ENCODE measurements around the gene MBTPS1.
A peak's percentile ranks its signal among the peaks of the same experiment; 100 is the strongest.

MBTPS1 gene

DNA sequence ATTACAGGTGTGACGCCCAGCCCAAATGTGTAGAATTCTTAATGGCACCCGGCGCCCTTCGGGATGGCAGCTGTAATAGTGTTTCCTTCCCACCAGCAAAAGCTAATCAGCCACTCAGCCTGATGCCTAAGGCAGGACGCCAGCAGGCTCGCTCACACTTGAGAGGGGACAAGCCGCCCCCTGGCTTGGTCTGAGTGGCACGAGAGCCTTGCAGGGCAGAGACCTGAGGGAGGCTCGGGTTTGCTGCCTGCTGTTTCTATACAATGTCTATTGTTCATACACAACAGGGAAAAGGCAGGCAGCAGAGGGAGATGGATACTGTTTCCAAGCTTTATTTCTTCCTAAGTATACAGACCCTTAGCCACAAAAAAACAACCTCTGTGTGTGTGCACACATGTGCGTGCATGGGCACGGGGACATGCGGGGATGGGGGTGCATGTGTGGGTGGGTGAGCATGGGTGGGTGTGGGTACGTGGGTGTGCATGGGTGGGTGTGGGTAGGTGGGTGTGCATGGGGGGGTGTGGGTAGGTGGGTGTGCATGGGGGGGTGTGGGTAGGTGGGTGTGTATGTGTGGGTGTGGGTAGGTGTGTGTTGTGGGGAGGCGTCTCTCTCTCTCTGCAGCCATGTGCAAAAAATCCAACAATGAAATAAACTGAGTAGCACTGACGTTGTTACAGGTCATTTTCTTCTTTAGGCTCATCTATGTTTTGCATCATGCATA, 84.1 kb downstream of the MBTPS1 start:
- DNase-seq, result no peak

DNA sequence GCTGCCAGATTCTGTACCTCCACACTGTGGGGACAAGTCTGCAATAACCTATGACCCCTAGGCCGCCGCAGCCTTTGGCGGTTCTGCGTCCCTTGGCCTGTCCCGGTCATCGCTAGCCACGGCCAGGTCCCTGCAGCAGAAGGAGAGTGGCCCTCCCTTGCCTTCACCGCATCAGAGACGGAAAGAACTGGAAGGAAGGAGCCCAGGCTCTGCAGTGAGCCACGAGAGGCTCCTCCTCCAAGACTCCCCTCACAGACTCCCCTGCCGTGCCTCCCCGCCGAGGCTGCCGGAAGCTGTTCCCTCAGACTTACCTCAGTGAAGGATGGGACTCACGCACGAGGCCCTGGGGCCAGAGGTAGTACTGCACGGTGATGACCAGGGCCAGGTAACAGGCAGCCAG, 85.2 kb downstream of the MBTPS1 start:
- no peak for DNase-seq

DNA sequence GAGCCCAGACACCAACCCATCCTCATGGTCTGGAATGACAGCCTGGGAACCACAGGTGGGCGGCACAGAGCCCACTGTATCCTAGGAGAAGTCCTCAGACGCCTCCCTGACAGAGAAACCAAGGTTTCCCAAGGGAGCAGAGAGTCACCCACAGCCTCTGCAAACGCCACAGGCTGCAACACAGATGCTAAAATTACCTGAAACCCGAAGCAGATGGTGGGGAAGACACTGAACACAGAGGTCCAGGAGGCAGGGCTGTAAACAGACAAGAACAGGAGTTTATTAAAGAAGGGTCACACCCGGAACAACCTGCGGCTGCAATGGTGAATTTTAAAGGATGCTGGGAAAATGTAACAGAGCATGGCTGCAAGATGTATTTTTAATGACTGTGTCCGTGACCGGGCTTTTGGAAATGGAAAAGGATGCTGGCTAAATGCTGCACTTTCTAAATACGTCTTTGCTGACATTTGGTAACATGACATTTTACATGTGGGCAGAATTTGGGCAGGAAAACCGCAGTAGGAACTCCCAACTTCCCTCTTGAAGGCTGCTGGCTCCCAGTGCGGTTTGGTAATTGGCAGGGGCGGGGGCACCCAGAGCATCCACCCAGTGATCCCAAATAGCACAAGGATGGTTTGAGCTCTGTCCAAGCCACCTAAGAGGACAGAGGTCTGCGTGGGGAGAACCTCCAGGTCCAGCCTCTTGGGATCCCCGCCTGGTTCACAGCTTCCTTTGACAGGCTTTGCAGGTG, 87.3 kb downstream of the MBTPS1 start:
- DNase-seq, result peak; percentile 96

DNA sequence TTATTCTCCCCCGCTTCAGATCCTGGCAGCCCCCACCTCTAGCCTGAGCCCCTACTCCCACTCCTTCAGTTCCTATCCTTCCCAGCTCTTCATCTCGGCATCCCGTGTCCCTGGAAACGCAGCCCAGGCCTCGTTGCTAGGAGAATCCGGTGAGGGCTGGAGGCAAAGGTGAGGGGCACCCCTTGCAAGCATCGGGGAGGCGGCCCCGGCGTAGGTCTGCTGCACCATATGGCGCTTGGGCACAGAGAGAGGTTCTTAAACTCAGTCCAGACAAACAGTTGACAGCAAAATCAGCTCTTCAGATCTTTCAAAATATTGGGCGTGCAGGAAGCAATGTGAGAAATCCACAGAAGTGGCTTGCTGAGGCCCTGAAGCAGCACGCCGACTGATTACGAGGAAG, 89.1 kb downstream of the MBTPS1 start:
- DNase-seq, result peak; percentile 73

DNA sequence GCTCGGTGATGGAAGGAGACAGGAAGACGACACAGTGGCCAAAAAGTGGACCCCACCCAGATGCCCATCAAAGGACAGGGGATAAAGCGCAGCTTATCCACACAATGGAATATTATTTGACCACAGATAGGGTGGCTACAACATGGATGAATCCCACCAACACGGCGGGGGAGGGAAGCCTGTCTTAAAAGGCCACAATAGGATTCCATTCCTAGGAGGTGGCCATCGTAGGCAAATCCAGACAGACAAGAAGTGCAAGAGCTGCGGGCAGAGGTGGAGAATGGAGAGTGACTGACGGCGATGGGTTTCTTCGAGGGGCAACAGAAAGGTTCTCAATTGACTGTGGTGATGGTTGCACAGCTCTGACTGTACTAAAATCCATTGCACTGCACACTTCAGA, 90.1 kb downstream of the MBTPS1 start:
- DNase-seq, result no peak

DNA sequence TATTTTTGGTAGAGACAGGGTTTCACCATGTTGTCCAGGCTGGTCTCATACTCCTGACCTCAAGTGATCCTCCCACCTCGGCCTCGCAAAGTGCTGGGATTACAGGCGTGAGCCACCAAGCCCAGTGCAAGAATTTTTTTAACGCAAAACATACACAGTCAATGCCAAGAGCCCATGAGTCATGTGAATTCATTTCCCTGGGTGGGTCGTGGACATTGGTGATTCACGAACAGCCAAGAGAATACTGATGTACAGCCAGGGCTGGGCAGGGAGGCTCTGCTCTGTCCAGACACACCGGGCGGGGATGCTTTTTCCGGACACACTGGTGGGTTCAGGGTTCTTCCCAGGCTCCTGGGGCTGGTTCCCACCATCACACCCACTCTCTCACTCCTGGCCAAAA, 91.9 kb downstream of the MBTPS1 start:
- no peak for DNase-seq

DNA sequence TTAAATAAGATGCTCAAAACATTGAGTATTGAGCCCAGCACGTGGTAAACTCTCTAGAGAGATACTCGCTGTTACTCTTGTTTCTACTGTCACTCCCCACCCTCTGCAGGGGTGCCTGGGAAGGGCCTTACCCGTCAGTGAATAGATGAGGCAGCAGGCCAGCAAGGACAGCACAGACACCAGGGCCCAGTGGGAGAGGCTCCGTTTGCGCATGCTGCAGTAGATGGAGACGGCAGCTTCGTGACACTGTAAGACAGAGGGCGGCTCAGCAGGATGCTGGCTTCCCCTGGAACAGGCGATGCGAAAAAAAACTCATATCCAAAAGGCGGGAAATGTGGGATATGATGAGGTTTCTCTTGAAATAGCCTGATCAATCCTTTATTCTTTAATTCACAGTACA, 94.1 kb downstream of the MBTPS1 start:
- peak; percentile 56 for DNase-seq

DNA sequence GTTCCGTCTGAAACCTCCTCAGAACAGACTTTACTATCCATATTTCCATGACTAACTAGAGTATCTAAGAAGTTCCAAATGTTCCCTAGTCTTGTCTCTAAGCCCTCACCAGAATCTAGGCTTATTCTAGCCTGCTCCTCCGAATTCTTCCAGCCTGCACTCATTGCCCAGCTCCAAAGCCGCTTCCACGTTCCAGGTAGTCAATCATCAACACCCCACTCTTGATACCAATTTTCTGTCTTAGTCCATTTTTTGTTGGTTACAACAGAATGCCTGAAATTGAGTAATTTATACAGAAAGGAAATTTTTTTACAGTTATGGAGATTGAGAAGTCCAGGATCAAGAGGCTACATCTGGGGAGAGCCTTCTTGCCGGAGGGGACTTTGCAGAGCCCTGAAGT, 95.3 kb downstream of the MBTPS1 start:
- DNase-seq, result no peak

DNA sequence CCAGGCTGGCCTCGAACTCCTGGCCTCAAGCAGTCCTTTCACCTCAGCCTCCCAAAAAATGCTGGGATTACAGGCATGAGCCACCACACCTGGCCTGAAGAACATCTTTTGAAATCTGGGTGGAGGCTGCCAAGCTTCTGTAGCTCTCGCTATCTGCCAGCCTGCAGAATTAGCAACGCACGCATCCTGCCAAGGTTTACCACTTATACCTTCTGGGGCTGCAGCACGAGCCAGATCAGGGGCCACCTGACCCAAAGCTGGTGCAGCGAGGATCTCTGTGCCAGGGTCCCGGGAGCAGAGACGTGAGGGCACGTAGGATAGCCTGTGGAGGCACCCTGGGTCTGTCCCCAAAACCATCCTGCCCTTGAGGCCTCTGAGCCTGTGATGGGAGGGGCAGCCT, 96.4 kb downstream of the MBTPS1 start:
- DNase-seq, result no peak

DNA sequence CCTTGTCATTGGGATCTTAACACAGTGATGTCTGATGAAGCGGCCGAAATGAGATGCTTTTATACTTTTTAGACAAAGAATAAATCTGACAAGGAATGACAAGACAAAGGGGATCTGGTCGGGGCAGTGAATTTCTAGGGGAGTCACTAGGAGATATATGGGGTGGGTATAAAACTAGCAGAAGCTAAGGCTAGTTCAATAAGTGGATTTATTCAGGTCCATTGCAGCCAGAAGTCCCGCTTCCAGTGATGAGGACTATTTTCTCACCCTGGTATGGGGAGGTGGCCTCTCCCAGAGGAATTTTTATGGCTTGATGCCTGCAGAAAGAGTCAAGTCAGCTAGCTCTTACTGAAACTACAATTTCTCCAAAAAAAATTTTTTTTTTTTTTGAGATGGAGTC, 98.0 kb downstream of the MBTPS1 start:
- DNase-seq, result no peak

DNA sequence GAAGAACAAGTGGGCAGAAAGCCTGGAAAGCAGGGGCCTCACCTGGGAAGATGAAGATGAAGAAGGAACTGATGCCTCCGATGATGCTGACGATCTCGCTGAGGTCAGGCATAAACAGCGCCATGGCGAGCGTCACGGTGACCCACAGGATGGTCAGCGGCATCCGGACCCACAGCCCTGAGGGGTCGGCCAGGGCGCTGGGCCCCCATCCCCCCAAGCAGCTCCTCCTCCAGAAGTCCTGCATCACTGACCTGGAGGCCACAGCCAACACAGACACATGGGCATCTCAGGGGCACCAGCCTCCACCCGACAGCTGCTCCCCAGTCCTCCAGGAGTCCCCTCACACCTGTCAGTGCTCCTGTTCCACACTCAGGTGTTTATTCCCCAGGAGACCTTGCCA, 100.3 kb downstream of the MBTPS1 start:
- DNase-seq, result no peak

DNA sequence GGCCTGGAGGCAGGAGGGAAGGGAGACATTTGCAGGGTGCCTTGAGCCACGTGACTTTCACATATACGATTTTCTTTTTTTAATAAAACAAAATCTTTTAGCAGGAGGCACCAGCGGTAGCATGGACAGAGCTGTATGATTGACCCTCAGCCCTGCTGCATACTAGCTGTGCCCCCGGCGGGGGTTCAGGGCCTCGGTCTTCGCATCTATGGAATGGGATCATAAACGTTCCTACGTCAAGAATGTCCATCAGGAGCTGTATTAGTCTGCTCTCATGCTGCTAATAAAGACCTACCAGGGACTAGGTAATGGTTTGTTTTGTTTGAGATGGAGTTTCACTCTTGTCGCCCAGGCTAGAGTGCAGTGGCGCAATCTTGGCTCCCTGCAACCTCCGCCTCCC, 101.3 kb downstream of the MBTPS1 start:
- no peak for DNase-seq

DNA sequence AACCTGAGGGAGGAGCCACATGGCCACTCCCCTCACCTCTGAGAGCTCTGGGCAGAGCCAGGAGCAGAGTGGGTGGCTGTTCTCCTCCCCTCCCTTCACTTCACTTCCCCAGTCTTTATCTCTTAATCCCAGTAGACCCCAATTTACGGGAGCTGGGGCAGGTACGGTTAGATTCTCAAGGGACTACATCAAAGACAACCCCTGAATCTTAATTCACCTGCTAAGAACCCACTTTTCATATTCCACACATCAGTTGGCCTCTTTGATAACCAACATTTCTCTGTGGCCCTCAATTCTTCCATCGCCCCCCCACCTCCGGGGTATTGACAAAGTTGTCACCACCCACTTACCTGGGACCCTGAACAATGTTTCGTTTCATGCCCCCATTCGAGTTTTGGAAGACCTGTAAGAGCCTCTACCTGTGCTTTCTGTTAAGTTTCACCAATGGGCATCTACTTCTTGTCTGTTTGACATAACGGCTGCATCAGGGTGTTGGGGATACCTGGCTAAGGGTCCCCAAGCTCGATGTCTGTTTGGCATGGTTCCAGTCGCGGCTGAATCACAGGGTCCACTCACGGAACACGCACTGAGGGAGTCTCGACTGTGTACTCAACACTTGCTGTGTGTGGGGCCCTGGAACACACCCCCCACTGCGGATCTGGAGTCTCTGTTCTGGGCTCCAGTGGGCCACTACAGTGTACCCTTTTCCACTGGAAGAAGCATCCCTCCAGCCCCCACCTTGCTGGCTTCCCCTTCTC, 102.0 kb downstream of the MBTPS1 start:
- DNase-seq, result no peak

DNA sequence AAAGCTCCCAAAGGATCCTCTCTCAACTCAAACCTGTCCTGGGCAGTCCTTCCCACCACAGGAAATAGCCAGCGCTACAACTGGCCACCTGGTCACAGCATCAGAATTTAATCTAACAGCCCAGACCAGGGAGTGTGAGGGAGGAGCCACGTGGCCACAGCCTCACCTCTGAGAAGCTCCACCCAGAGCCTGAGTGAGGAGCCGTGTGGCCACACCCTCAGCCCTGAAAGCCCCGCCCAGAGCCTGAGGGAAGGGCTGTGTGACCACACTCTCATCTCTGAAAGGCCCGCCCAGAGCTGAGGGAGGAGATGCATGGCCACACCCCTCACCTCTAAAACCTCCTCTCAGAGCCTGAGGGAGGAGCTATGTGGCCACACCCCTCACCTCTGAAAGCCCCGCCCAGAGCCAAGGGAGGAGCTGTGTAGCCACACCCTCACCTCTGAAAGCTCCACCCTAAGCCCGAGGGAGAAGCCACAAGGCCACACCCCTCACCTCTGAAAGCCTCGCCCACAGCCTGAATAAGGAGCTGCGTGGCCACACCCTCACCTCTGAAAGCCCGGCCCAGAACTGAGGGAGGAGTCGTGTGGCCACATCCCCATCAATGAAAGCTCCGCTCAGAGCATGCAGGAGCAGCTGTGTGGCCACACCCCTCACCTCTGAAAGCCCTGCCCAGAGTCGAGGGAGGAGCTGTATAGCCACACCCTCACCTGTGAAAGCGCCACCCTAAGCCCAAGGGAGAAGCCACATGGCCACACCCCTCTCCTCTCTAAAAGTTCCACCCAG, 102.8 kb downstream of the MBTPS1 start:
- peak; percentile 90 for DNase-seq

DNA sequence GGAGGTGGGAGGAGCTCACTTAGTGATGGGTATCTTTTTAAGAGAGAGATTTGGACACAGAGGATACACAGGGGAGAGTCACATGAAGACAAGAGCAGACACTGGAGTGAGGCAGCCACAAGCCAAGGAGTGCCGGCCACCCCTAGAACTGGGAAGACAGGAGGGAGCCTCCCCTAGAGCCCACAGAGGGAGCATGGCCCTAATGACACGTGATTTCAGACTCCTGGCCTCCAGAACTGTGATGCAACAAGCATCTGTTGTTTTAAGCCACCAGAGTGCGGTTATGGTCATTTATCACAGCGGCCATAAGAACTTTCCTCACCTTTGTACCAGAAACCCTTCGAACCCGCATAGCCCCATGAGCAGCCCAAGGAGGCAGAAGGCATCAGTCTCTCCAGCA, 107.5 kb downstream of the MBTPS1 start:
- DNase-seq, result no peak

DNA sequence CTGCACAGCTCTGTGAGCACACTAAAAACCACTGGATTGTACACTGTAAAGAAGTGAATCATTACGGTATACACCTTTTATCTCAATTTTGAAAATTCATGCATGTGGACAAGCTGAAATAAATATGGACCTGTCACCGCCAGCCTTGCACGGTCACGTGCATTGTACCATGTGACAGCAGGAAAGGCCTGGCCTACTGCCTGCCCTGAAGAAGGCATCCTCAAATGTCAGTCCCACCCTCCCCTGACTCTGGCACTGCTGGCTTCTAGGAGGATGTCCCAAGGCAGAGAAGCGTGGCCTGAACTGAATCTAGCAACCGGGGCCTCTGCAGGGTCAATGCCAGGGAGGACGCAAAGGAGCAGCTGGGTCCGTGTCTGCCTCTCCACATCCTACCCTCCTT, 108.8 kb downstream of the MBTPS1 start:
- DNase-seq, result no peak

DNA sequence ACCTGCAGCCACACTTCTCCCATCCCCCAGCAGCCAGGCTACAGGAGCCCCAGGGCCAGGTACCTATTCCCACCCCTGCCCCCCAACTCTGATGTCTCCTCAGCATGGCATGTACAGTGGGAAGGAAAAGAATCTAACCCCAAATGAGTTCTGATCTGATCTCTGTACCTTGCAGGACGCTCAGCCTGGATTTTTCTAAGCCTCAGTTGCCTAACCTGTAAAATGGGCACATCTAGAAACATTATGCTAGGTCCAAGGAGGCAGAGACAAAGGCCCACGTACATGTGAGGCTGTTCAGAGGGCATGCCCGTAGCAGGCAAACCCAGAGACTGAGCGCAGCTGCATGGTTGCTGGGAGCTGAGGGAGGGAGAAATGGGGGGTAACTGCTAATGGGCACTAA, 109.2 kb downstream of the MBTPS1 start:
- DNase-seq, result no peak

DNA sequence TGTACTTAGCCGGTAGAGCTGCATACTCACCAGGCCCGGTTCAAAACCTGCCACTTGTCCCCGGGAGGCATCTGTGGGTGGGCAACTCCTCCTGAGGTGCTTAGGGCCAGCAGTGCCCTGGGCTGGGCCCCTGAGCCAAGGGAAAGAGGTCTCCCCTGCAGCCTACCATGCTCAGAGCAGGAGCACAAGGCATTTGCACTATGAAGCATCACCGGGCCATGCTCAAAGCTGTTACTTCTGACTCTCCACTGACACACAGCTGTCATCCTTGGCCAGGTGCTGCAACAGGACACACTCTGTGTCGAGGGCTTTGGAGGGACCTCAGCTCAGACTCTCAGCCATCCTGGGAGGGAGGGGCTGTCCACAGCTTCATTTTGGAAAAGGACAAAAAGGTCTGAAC, 111.4 kb downstream of the MBTPS1 start:
- DNase-seq, result no peak

DNA sequence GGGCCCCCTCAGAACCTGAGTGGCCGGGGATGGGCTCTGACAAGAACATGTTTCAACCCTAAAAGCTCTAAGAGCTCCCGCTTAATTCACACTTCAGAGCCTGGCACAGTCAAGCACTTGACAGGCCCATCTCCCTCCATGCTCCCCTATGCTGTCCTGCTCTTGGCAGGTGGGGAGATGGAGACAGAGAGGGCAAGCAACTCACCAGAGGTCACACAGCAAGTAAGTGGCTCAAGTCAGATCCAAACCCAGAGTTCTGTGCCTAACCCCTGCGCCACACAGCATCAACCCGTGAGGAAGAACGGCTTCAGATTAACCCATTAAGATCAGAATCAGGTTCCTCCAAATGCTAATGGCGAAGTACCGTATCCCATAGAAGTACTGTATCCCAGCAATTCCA, 112.3 kb downstream of the MBTPS1 start:
- no peak for DNase-seq

Data from NCI-H2171 (cell line).